Activated CD4-positive, alpha-beta T cell treated with anti-CD3 and anti-CD28 coated beads for 4 hours (primary cell): ENCODE results near the gene KCTD18.
A peak's percentile ranks its signal among the peaks of the same experiment; 100 is the strongest.

Experiments used
- DNase-seq, 2 donors: peaks; one replicate each; pipeline ENCODE4 v3.0.0-alpha.2; 2020

The KCTD18 gene

DNA sequence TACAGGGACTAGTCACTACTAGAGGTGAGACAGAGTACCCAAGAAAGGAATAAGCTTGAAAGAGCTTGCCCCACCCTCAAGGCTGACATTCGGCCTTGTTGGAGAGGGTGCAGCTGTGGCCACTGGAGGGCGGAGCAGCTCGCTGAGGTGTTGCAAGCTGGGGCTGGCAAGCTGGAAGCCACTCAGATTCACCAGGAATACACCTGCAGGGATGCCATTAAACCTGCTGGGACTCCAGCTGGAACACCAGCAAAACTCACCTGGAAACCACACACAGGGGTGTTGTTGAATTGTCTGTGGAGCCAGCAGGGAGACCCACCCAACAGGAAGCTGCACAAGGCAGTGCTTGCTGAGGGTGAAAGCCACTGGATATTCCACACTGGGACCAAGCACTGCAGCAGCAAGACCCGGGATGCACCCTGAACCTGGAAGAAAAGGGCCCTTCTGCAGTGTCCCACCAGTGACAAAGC is 26.1 kb downstream of the KCTD18 start:
- DNase-seq = no peak

GRCh38 chr2:200482194-200482593 is 27.7 kb downstream of the KCTD18 start:
- DNase-seq = no peak

GRCh38 chr2:200479692-200480265 is 30.1 kb downstream of the KCTD18 start:
- no peak for DNase-seq

- DNase-seq = no peak
Measured at GRCh38 chr2:200477667-200478131, 32.2 kb downstream of the KCTD18 start.

DNA sequence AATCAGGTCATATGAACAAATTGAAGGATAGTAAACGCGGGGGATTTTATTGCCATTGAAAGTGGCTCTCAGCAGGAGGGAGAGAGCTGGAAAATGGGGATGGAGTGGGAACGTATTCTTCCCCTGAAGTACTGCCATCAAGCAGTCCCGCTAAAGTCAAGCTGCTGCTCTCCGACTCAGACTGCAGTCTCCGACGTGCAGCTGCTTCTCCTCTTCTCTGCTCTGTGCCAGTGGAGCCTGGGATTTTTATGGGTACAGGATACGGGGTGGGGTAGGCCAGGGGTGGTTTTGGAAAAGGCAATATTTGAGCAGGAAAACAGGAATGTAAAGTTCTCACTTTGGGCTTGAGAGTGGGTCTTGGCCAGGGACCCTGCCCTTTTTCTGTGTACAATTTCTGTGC is 33.0 kb downstream of the KCTD18 start:
- no peak for DNase-seq

DNA sequence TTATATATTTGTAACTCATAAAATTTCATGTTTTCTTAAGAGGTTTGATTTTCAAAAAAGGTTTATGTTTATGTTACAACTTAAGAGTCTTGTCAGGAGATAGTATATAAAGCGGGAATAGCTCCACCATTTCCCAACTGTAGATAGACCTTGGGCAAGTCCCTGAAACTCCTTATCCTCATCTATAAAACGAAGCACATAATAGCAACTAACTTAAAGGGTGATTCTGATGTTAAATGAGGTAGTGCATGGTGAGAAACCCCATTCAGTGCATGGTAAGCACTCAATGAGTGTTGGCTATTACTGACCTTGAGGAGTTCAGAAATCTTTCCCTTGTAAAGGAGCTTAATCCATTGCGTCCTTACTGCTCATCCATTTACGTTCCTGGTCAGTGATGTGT is 34.1 kb downstream of the KCTD18 start:
- no peak for DNase-seq

DNA sequence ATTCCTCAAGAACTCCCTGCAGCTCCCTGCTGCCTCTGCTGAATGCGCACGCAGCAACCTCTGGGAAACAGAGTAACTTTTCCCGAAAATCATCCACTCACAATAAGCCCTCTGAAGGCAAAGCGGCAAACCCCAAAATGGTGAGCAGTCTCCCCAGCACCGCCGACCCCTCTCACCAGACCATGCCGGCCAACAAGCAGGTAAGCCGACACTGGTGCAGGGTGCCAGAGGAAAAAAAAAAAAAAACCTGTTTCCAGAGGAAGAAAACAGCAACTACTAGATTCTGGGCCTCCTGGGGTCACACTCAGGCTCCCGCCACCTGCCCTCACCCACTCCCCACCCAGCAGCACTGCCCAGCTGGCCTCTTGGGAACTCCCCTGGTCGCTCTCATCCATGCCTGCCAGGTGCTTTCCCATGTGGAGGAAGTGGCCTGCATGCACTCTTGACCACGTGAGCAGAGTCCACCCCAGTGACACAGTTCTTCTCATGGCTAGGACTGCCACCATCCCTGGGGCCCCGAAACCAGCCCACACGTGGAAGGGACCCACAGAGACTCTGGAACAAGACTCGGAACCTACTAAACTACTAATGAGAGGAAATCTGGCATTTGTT is 36.9 kb downstream of the KCTD18 start:
- DNase-seq = no peak

DNA sequence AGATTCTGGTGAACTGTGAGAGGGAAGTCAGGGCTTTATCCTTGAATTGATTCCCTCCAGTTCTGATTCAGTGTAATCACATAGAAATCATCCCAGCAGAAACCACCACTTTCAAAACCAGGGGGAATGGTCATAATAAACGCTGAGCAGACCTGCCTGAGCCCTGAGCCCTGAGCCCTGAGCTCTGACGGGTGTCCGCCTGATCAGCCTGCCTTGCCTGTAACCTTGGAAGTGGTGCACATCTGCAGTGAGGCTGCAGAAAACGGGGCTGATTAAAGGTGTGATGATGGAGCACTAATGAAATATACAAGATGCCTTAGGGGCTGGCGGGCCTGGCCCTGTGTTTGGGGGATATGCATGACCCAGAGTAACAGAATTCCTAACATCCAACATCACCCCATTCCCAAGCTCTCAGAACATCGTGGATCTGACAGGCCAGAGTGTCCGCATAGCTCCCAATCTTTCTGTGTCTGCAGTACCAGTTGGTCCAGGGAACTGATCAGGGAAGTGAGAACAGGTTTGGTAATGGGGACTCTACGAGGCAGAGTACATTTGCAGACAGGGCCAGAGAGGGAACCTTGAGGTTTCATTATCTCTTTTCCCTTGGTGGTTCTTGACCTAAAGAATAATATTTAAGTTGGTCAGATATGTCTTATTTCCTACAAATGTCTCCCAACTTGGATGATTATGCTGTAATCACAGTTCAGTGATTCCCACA is 37.8 kb downstream of the KCTD18 start:
- no peak for DNase-seq

DNA sequence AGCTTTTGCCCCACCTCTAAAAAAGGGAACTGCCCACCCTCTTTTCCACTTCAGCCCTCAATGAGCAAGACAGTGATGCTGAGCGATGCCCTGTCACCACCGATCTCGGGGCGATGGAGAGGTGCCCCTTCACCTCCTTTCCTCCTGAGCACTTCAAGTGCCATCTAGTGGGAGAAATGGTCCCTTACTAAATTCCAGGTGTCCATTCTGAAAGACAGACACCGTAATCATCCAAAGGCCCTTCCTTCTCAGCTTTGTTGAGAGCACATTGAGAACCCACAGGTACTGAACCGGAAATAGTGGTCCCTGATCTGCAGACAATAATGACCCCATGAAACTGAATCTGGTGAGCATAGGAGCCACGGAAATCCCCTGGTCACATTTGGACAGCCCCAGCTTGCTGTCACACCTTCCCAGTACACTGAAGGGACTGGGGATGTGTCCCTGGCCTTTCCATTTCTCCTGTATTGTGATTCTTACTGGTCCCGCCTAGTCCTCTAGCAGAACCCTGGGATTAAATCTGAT is 38.5 kb downstream of the KCTD18 start:
- peak; percentile 39 to 41 for DNase-seq

DNA sequence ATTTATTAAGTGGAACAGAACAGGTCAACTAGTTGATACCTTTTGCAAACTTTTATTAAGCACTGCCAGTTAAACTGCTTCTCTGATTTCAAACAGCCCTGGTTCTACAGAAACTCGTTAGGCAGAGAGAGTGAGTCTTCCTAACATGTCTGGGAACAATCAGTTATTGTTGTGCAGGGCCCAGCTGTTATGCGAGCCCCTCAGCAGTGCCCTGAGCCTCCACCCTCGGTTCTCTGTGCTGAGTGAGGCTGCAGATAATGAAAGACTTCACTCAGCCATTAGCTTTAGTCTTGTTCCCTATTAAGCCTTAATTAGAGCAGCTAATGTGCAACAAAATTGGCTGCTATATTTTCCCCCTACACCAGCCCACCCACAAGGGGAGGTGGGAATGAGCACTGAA is 39.6 kb downstream of the KCTD18 start:
- DNase-seq = no peak

GRCh38 chr2:200469708-200470211 is 40.1 kb downstream of the KCTD18 start:
- no peak for DNase-seq

GRCh38 chr2:200467806-200468681 is 41.8 kb downstream of the KCTD18 start:
- DNase-seq = peak; percentile 21 to 24

GRCh38 chr2:200466425-200467418 is 43.1 kb downstream of the KCTD18 start:
- peak; percentile 41 to 42 for DNase-seq

GRCh38 chr2:200463452-200463851 is 46.4 kb downstream of the KCTD18 start:
- DNase-seq = no peak

- DNase-seq = no peak
Measured at GRCh38 chr2:200461846-200462710, 47.8 kb downstream of the KCTD18 start.

DNA sequence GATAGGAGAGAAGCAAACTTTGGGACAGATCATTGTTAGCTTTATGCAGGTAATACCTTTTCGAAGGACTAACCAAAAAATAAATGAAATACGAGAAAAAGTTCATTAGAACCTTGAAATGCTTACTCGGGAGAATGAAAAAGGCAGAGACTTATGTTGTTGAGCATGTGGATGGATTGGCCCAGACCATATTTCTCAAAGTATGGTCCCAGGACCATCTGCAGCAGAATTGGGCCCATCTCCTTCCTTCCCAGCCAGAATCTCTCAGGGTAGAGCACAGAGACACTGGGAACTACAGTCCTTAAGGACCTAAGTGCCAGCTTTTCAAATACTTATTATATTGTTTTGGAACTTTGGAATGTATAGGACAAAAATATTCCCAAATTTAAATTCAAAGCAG is 50.8 kb downstream of the KCTD18 start:
- no peak for DNase-seq

- DNase-seq = no peak
Measured at GRCh38 chr2:200456567-200456966, 53.3 kb downstream of the KCTD18 start.

GRCh38 chr2:200455958-200456421 is 53.9 kb downstream of the KCTD18 start:
- DNase-seq = no peak

GRCh38 chr2:200454927-200455801 is 54.7 kb downstream of the KCTD18 start:
- no peak for DNase-seq
